GM12872 (cell line): ENCODE measurements around the gene DIP2C.

Experiments
- CTCF ChIP-seq: IDR thresholded peaks from 3 replicates; pipeline ENCODE4 v1.5.1; 2011; ENCODE audit warnings: low read depth, mild to moderate bottlenecking, low read length, moderate library complexity; ENCODE audit not compliant: insufficient read depth

DIP2C gene

GRCh38 chr10:274866-275265 lies 414.6 kb downstream of the DIP2C start:
- TF ChIP-seq CTCF: no peak

GRCh38 chr10:273088-273487 lies 416.4 kb downstream of the DIP2C start:
- no peak for TF ChIP-seq CTCF

GRCh38 chr10:271722-272121 lies 417.7 kb downstream of the DIP2C start:
- TF ChIP-seq CTCF: no peak

- TF ChIP-seq CTCF: no peak
These were observed 418.3 kb downstream of the DIP2C start for GRCh38 chr10:271201-271600.

- TF ChIP-seq CTCF: no peak
These were observed 419.9 kb downstream of the DIP2C start for GRCh38 chr10:269440-270074.

GRCh38 chr10:267705-268104 lies 421.8 kb downstream of the DIP2C start:
- TF ChIP-seq CTCF: no peak

GRCh38 chr10:266974-267425 lies 422.5 kb downstream of the DIP2C start:
- no peak for TF ChIP-seq CTCF

GRCh38 chr10:260819-261429 lies 428.5 kb downstream of the DIP2C start:
- TF ChIP-seq CTCF: no peak
